ENCODE measurements around the gene IGLL5. TPM values are rescaled to one million over a fixed set of nuclear protein-coding genes. Genes with fewer than 3 reads are reported as not detected.

IGLL5 gene
- polyA plus RNA-seq, 1 of the 3 experiments (the other 2 are of a cell fraction), result not detected

- Histone ChIP-seq H3K79me2 (ENCODE audit: insufficient read depth) (no peaks in the 10 kb centered on the region), H3F3A (replicated peaks; ENCODE audit: insufficient read depth) (no peaks in the 10 kb centered on the region), H3K4me2 (no peak overlapping the region), H3K4me1 (ENCODE audit: control insufficient read depth in 1 of 2, insufficient read depth in 2 of 2, low read depth in 1 of 2, low read length in 1 of 2) (peaks cover 0 to 4% of the 10 kb centered on the region in 2 experiments; a peak in 1 of 4 replicates), H3K4me3 (ENCODE audit: low read depth in 2 of 2, low read length in 1 of 2) (no peak overlapping the region), H2AFZ (ENCODE audit: low read depth) (no peak overlapping the region), H3K9me2 (no peaks in the 10 kb centered on the region), H3K36me3 (replicated peaks in 1 of 2; ENCODE audit: control insufficient read depth in 1 of 2, insufficient read depth in 2 of 2, low read length in 1 of 2) (no peaks in the 10 kb centered on the region), H3K9ac (no peak overlapping the region), H3K9me3 (no peaks in the 10 kb centered on the region), H3K27me3 (ENCODE audit: insufficient read depth) (0 out of 2 replicates have a peak, but pooled peaks cover 6% of the 10 kb centered on the region), H3K27ac (ENCODE audit: low read depth in 2 of 2, low read length in 1 of 2) (no peak overlapping the region), H4K20me1 (ENCODE audit: insufficient read depth) (no peaks in the 10 kb centered on the region)
- WGBS (ENCODE audit: low lambda C conversion rate), result 67% methylated on average over 10 of the region's 13 CpGs
- TF ChIP-seq RXRA (IDR thresholded peaks at IDR 0.05; ENCODE audit: borderline replicate concordance, low read depth) (no peak), SMC3 (IDR thresholded peaks at IDR 0.05; ENCODE audit: low read depth, low read length) (no peak), TCF12 (IDR thresholded peaks at IDR 0.05) (no peak), NRF1 (IDR thresholded peaks at IDR 0.05; ENCODE audit: low read depth, low read length) (no peak), GABPA (IDR thresholded peaks at IDR 0.05; ENCODE audit: low read depth) (no peak), RFX5 (IDR thresholded peaks at IDR 0.05; ENCODE audit: low read length) (no peak), RAD21 (IDR thresholded peaks at IDR 0.05; ENCODE audit: low read length) (no peak), MAX (IDR thresholded peaks at IDR 0.05; ENCODE audit: low read depth) (no peak), FOXM1 (IDR thresholded peaks at IDR 0.05; ENCODE audit: low read depth) (no peak), YY1 (IDR thresholded peaks at IDR 0.05; ENCODE audit: low read depth) (no peak)
- DNase-seq, result no peak
- CTCF ChIA-PET, result interaction anchor here (1.2 kb wide), 1 partner anchor 71 kb away, joined by 3 read pairs; no protein-coding TSS in a partner anchor
- POLR2A ChIA-PET, result no interaction called here
Measured at GRCh38 chr22:22926370-22927195, 39.0 kb downstream of the IGLL5 start.

- DNase-seq, result no peak
- WGBS (ENCODE audit: low lambda C conversion rate), result 48% methylated on average over 5 of the region's 21 CpGs
- Histone ChIP-seq H3K4me3 (ENCODE audit: low read depth in 2 of 2, low read length in 1 of 2) (no peak overlapping the region), H3K4me2 (no peak overlapping the region), H3F3A (replicated peaks; ENCODE audit: insufficient read depth) (no peaks in the 10 kb centered on the region), H3K9me3 (no peaks in the 10 kb centered on the region), H3K36me3 (replicated peaks in 1 of 2; ENCODE audit: control insufficient read depth in 1 of 2, insufficient read depth in 2 of 2, low read length in 1 of 2) (no peaks in the 10 kb centered on the region), H3K9ac (no peak overlapping the region), H3K4me1 (ENCODE audit: control insufficient read depth in 1 of 2, insufficient read depth in 2 of 2, low read depth in 1 of 2, low read length in 1 of 2) (peaks cover 0 to 4% of the 10 kb centered on the region in 2 experiments; a peak in 1 of 4 replicates), H2AFZ (ENCODE audit: low read depth) (no peak overlapping the region), H4K20me1 (ENCODE audit: insufficient read depth) (no peaks in the 10 kb centered on the region), H3K9me2 (no peaks in the 10 kb centered on the region), H3K27ac (ENCODE audit: low read depth in 2 of 2, low read length in 1 of 2) (no peak overlapping the region), H3K79me2 (ENCODE audit: insufficient read depth) (no peaks in the 10 kb centered on the region), H3K27me3 (ENCODE audit: insufficient read depth) (no peaks in the 10 kb centered on the region)
- ChIA-PET CTCF (interaction anchor here (7.2 kb wide), 1 partner anchor 15 kb away, joined by 36 read pairs; no protein-coding TSS in a partner anchor), POLR2A (no interaction called here)
- TF ChIP-seq GABPA (IDR thresholded peaks at IDR 0.05; ENCODE audit: low read depth) (no peak), USF2 (IDR thresholded peaks at IDR 0.05; ENCODE audit: borderline replicate concordance, low read depth, low read length) (no peak), CTCF (IDR thresholded peaks at IDR 0.05) (no peak), FOSL2 (IDR thresholded peaks at IDR 0.05; ENCODE audit: borderline replicate concordance, low read depth) (no peak), FOXJ3 (CRISPR knock-in tag; IDR thresholded peaks at IDR 0.05) (no peak), EZH2phosphoT487 (IDR thresholded peaks at IDR 0.05; ENCODE audit: borderline replicate concordance, low read depth) (no peak), JUND (IDR thresholded peaks at IDR 0.05) (no peak), YY1 (IDR thresholded peaks at IDR 0.05; ENCODE audit: low read depth) (no peak), TCF12 (IDR thresholded peaks at IDR 0.05) (no peak), TEAD4 (IDR thresholded peaks at IDR 0.05; ENCODE audit: borderline replicate concordance, insufficient read depth) (no peak)
Measured at GRCh38 chr22:22927196-22927887, 39.7 kb downstream of the IGLL5 start.

Data from SK-N-SH (cell line).